Measurements from ENCODE around the gene LGALS12.

DNA sequence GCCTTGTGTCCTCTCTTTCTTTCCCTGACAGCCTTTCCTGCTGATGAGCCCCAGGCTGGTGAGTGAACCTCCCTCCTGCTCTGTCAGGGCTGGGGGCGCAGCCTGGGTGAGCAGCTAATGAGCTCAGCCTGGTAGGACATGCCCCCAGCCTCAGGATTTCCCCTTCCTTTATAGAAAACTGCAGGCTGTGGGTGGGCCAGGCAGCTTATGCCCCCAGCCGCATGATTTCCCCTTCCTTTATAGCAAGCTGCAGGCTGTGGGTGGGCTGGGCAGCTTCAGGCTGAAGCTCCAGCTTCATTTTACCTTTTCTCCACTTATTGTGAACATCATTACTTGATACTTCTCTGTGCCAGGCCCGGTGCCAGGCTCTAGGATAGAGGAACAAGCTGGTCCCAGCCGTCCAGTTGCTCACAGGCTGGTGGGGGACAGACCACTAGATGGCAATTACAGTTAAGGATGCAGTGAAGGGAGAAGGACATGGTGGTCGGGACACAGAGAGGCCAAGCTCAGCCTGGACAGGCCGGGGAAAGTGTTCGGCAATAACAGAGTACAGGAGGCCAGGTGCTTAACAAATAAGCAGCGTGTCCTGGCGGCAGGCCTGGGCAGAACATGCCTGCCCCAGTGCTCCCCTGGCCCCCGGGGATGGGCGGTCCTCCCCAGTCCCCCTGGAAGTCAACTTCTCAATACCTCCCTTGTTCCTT is 5.3 kb downstream of the LGALS12 start:
- TF ChIP-seq POLR2A (IDR thresholded peaks at IDR 0.05) (no peak), POLR2AphosphoS5 (IDR thresholded peaks at IDR 0.05) (no peak)
- TF ChIP-seq, protein P1, sequence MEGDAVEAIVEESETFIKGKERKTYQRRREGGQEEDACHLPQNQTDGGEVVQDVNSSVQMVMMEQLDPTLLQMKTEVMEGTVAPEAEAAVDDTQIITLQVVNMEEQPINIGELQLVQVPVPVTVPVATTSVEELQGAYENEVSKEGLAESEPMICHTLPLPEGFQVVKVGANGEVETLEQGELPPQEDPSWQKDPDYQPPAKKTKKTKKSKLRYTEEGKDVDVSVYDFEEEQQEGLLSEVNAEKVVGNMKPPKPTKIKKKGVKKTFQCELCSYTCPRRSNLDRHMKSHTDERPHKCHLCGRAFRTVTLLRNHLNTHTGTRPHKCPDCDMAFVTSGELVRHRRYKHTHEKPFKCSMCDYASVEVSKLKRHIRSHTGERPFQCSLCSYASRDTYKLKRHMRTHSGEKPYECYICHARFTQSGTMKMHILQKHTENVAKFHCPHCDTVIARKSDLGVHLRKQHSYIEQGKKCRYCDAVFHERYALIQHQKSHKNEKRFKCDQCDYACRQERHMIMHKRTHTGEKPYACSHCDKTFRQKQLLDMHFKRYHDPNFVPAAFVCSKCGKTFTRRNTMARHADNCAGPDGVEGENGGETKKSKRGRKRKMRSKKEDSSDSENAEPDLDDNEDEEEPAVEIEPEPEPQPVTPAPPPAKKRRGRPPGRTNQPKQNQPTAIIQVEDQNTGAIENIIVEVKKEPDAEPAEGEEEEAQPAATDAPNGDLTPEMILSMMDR (IDR thresholded peaks at IDR 0.05) = no peak
